Cardiac fibroblast (primary cell): Measurements from ENCODE around the gene MYH8.

Experiments
- DNase-seq, 2 donors: peaks; one replicate each; pipeline versions ENCODE4 v3.0.0 to v3.0.0-alpha.2; 2010; ENCODE audit warnings: low read depth in 2 of 2
- H3K4me3 ChIP-seq, 2 donors: replicated peaks in 1 of 2; 1 replicate in 1 of 2; 2 replicates in 1 of 2; pipeline ENCODE4 v1.5.1; 2011; ENCODE audit warnings: low read depth in 2 of 2, low read length in 2 of 2, mild to moderate bottlenecking in 2 of 2, moderate library complexity in 1 of 2
- TF ChIP-seq, protein P1 (sequence below): IDR thresholded peaks from one replicate; pipeline ENCODE4 v1.5.1; 2011; ENCODE audit warnings: low read depth, mild to moderate bottlenecking, low read length, inconsistent platforms

MYH8 gene

GRCh38 chr17:10394201-10394887 is 27.4 kb downstream of the MYH8 start:
- TF ChIP-seq, protein P1, sequence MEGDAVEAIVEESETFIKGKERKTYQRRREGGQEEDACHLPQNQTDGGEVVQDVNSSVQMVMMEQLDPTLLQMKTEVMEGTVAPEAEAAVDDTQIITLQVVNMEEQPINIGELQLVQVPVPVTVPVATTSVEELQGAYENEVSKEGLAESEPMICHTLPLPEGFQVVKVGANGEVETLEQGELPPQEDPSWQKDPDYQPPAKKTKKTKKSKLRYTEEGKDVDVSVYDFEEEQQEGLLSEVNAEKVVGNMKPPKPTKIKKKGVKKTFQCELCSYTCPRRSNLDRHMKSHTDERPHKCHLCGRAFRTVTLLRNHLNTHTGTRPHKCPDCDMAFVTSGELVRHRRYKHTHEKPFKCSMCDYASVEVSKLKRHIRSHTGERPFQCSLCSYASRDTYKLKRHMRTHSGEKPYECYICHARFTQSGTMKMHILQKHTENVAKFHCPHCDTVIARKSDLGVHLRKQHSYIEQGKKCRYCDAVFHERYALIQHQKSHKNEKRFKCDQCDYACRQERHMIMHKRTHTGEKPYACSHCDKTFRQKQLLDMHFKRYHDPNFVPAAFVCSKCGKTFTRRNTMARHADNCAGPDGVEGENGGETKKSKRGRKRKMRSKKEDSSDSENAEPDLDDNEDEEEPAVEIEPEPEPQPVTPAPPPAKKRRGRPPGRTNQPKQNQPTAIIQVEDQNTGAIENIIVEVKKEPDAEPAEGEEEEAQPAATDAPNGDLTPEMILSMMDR = no peak
- no peak for DNase-seq
- H3K4me3 ChIP-seq = no peak overlapping the region

DNA sequence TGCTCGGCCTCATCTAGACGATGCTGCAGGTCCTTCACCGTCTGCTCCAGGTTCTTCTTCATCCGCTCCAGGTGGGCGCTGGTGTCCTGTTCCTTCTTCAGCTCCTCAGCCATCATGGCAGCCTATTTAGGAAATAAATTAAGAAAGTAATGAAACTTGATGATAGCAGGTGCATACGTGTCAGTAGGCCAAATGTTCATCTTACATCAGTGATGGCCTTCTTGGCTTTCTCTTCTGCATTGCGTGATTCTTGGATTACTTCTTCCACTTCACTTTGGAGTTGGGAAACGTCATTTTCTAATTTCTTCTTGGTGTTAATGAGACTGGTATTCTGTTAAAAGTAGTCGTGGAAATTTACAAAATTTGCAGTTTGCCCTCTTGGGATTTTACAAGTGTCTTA is 28.9 kb downstream of the MYH8 start:
- TF ChIP-seq, protein P1 = no peak
- H3K4me3 ChIP-seq = no peak overlapping the region
- no peak for DNase-seq

DNA sequence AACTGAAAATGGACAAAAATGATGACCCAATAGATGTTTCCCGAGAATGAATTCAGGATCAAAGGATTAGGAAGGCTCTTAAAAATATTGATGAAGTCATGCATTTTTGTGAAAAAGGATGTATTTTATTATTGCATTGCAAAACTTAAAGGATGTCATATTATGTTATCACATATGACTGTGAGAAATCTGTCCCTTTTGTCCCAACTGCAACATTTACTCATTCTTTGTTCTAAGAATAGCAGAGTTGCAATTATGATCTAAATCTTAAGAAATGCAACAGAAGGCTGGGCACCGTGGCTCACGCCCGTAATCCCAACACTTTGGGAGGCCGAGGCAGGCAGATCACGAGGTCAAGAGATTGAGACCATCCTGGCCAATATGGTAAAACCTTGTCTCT is 35.9 kb downstream of the MYH8 start:
- no peak overlapping the region for H3K4me3 ChIP-seq
- TF ChIP-seq, protein P1 = no peak
- DNase-seq = no peak

GRCh38 chr17:10384175-10384574 is 37.6 kb downstream of the MYH8 start:
- TF ChIP-seq, protein P1 = no peak
- no peak overlapping the region for H3K4me3 ChIP-seq
- DNase-seq = peak; percentile 10 to 11

- DNase-seq = peak; percentile 64 to 72
- TF ChIP-seq, protein P1 = no peak
- no peak overlapping the region for H3K4me3 ChIP-seq
These were observed 40.9 kb downstream of the MYH8 start for GRCh38 chr17:10380631-10381408.

DNA sequence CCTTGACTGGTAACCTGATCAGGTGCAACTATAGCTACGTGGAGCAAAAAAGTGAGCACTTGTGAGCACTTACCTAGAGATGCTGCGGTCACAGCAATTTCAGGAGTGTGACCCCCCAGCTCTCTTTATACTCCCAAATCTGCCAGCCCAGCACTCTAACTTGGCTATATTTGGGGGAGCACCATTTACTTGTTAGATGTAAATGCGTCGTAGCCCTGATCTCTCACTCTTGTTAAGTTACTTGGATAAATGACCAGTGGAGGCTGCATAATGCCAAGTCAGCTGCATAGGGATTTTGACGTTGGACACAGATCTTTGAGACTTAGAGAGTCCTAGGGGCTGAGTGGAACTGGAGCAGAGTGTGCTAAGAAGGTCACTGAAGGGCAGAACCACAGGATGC is 48.8 kb downstream of the MYH8 start, which contains the start of gene MYH13:
Gene MYH13, minus strand, starts transcription at position 101 of the 400 bp plus-strand sequence. CDS start 8,476 bp downstream, outside the sequence.
- no peak within 1 kb of the TSS for H3K4me3 ChIP-seq
- no peak for DNase-seq

More for the DNA sequence above, 48.8 kb downstream of the MYH8 start, which contains the start of gene MYH13:
- TF ChIP-seq, protein P1 = no peak
